SK-N-MC (cell line): ENCODE results near the gene ARIH2.

Source experiments
- DNase-seq: peaks from one replicate; pipeline ENCODE4 v3.0.0-alpha.2; 2011; ENCODE audit warnings: low read depth, low spot score
- H3K27ac ChIP-seq: fragments of 200-600 bp; sonication (generic); 2 replicates; pipeline ENCODE4 v1.5.1; 2016; ENCODE audit warnings: mixed run types
- H3K36me3 ChIP-seq: fragments of 200-600 bp; sonication (generic); 2 replicates; pipeline ENCODE4 v1.6.1; 2017; ENCODE audit warnings: antibody characterized with exemption, low read length, mixed read lengths; ENCODE audit not compliant: insufficient read depth
- H3K4me3 ChIP-seq: fragments of 200-600 bp; sonication (generic); 2 replicates; pipeline ENCODE4 v1.5.1; 2016
- H3K9ac ChIP-seq: fragments of 200-600 bp; sonication (generic); 2 replicates; pipeline ENCODE4 v1.8.0; 2017; ENCODE audit warnings: mixed run types, mixed read lengths; ENCODE audit not compliant: insufficient read length
- H3K9me3 ChIP-seq: fragments of 200-600 bp; sonication (generic); 2 replicates; pipeline ENCODE4 v1.6.1; 2017; ENCODE audit warnings: low read depth, mild to moderate bottlenecking, antibody characterized with exemption, low read length, moderate library complexity, mixed read lengths
- EZH2 ChIP-seq: fragments of 200-600 bp; sonication (generic); IDR thresholded peaks from one replicate; pipeline ENCODE4 v1.6.1; 2017; ENCODE audit warnings: antibody characterized with exemption
- FOXP2 ChIP-seq: optimal IDR thresholded peaks from 2 replicates; pipeline ENCODE3; 2011; ENCODE audit warnings: mild to moderate bottlenecking, moderate library complexity; ENCODE audit not compliant: insufficient read depth; ENCODE audit errors: extremely low read length, control extremely low read depth
- POLR2AphosphoS5 ChIP-seq: IDR thresholded peaks from 2 replicates; pipeline ENCODE4 v1.6.1; 2012; ENCODE audit warnings: mild to moderate bottlenecking, low read depth, low read length, borderline replicate concordance

ARIH2 gene

DNA sequence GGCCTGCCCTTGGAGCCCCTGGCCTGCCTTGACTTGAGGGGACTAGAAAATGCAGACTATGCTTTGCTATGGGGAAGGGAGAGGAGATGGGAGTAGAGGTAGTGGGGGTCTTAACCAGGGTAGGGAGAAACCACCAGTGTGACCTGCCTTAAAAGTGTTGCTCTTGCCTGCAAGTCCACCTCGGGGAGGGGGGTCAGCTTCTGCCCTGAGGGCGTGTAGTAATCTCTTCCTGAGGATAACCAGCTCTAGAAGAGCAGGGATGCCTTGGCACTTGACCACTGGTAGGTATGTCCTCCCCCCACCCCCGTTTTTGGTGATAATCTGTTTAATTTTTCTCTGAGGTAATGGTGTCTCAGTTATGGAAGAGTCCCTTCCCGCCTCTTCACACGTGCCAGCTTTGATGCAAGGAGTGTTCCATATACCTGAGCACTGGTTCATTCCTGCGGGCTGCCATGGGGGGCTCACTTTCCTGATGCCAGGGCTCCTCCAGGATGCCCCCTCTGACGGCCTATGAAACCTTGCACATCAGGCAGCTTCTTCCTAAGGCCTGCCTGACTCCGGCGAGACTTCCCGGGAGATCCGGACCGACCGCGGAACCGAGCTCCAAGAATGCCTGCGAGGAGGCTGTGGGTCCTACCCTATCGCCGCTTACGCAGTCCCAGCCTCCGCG, 70.6 kb downstream of the ARIH2 start:
- peak; percentile 32; the same call in 1 of the 2 replicates for TF ChIP-seq POLR2AphosphoS5
- no peak for TF ChIP-seq FOXP2
- no peak for DNase-seq
- no peaks in the 10 kb centered on the region for H3K36me3 ChIP-seq
- H3K4me3 ChIP-seq: peak overlapping the region; percentile 30; the same call in 1 of the 2 replicates
- H3K9ac ChIP-seq: no peak overlapping the region
- H3K9me3 ChIP-seq: no peaks in the 10 kb centered on the region
- H3K27ac ChIP-seq: no peak overlapping the region

DNA sequence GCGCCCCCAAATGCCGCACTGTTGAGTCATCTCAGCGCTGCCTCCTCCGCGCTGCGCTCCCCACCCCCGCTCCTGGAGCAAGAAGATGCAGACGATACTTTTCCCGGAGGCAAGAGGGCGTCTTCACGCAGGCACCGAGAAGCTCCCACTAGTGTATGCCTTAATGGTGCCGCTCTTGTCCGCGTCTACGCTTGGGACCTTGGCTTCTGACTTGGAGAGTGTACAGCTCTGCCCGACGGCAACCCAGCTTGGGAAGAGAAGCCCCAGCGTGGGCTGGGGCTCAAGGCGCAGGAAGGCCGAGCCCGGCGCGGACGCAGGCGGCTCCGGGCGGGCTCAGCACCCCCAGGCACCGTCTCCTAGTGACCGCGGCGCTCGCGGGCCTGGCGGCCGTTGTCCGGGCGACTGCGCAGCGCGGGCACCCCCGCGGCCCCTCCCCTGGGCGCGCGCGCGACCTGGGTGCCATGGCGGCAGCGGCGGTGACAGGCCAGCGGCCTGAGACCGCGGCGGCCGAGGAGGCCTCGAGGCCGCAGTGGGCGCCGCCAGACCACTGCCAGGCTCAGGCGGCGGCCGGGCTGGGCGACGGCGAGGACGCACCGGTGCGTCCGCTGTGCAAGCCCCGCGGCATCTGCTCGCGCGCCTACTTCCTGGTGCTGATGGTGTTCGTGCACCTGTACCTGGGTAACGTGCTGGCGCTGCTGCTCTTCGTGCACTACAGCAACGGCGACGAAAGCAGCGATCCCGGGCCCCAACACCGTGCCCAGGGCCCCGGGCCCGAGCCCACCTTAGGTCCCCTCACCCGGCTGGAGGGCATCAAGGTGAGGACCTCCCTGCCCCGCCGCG, 71.4 kb downstream of the ARIH2 start, which contains the start of gene P4HTM:
P4HTM (plus strand) TSS at position 446 of the 840 bp plus-strand sequence; CDS start at position 462, 16 bp downstream.
- TF ChIP-seq FOXP2 (no peak), POLR2AphosphoS5 (no peak), EZH2 (no peak)
- no peak for DNase-seq
- no peaks in the 10 kb centered on the region for H3K9me3 ChIP-seq

DNA sequence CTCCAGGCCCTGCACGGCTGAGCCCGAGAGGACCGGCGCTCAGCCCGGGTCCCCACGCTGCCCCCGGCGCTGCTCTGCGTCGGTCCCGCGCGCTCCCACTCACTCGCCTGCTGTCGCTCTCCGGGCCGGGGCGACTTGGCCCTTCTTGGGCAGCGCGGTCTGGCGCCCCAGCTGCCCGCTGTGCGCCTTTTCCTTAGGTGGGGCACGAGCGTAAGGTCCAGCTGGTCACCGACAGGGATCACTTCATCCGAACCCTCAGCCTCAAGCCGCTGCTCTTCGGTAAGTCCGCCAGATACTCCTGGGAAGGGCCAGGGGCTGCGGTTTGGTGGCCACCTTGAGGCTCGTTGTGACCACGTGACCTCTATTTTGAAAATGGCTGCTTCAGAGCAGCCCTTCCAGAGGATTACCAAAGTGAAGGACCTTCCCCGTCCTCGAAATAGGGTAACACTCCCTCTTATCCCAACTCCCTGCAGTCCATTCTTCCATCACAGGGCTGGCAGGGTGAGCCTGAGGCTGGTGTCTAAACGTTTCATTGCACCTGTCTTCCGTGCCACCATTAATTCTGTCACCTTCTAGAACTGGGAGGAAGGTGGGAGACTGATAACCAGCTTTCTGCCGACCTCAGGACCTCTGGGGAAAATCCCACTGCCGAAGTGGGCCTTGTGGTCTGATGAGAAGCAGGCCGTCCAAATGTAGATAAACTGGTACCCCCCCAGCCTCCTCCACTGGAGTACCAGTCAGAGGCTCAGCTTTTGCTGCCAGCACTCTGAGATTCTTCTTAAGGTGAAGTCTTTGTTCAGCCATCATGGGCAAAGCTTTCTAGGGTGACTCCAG, 72.2 kb downstream of the ARIH2 start:
- Histone ChIP-seq H3K27ac (no peak overlapping the region), H3K36me3 (no peaks in the 10 kb centered on the region), H3K9ac (no peak overlapping the region), H3K9me3 (no peaks in the 10 kb centered on the region), H3K4me3 (no peak overlapping the region)
- TF ChIP-seq EZH2 (no peak), FOXP2 (no peak), POLR2AphosphoS5 (no peak)
- no peak for DNase-seq

More for the DNA sequence above, 71.4 kb downstream of the ARIH2 start, which contains the start of gene P4HTM:
- Histone ChIP-seq H3K27ac (no peak within 1 kb of the TSS), H3K4me3 (peak within 1 kb of the TSS; percentile 30; the same call in 1 of the 2 replicates), H3K9ac (no peak within 1 kb of the TSS), H3K36me3 (no peaks in the 10 kb centered on the region)

DNA sequence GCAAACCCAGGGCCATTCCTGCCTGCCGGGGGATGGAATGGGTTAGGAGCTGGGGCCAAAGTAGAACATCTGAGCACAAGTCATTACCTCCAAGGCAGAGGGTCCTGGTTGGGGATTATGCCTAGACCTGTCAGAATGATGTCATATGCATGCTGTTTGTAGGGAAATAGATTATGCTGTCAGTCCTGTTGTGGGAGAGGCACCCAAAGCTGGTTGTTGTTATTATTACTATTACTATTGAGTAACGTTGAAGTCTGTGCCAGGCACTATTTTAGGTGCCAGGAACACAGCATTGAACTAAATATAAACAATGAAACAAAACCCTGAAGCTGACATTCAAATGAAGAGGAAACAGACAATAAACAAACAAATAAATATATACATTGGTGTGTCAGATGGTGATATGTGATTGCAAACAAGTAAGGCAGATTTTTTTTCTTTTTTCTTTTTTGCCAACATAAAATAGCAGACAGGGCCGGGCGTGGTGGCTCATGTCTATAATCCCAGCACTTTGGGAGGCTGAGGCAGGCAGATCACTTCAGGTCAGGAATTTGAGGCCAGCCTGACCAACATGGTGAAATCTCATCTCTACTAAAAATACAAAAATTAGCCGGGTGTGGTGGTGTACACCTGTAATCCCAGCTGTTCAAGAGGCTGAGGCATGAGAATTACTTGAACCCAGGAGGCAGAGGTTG, 73.4 kb downstream of the ARIH2 start:
- no peaks in the 10 kb centered on the region for H3K36me3 ChIP-seq
- H3K9me3 ChIP-seq: no peaks in the 10 kb centered on the region
- DNase-seq: no peak
- H3K4me3 ChIP-seq: no peak overlapping the region
- H3K9ac ChIP-seq: no peak overlapping the region
- no peak for TF ChIP-seq FOXP2
- TF ChIP-seq POLR2AphosphoS5: no peak
- no peak for TF ChIP-seq EZH2
- no peak overlapping the region for H3K27ac ChIP-seq

DNA sequence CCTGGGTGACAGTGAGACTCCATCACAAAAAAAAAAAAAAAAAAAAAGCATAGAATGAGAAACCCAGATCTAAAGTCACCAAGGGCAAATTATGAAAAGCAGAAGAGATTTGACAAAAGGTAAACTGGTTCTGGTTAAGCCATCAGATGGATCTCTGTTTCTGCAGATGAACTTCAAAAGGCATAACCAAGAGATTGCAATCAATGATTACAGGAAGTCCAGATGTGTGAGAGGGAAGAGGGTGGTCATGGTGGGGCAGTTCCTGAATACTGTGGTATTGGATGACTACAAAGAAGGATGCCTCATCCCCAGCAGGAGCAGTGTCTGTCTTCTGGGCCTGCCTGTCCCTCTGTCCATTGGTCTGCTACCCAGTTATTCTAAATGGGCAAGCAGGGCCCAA, 75.2 kb downstream of the ARIH2 start:
- no peaks in the 10 kb centered on the region for H3K9me3 ChIP-seq
- no peak for DNase-seq
- H3K9ac ChIP-seq: no peak overlapping the region
- no peak overlapping the region for H3K4me3 ChIP-seq
- no peaks in the 10 kb centered on the region for H3K36me3 ChIP-seq
- no peak overlapping the region for H3K27ac ChIP-seq
- TF ChIP-seq FOXP2: no peak
- no peak for TF ChIP-seq POLR2AphosphoS5
- no peak for TF ChIP-seq EZH2

DNA sequence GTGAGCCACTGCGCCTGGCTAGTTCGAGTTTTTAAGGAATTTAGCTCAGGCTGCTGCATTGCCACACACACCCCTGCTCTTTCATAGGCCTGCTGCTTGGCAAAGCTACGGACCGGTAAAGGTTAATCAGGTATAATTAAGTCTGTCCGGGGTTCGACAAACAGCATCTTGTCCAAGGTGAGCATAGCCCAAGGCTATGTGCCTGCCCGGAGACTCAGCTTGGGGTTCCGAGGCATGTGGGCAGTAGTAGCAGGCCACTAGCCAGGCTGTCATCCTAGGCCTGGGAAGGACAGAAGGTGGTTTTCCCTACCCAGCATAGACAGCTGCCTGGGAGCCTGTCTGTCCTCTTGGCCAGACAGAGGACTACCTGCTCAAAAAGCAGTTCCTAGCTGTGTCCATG, 78.0 kb downstream of the ARIH2 start:
- Histone ChIP-seq H3K36me3 (no peaks in the 10 kb centered on the region), H3K27ac (no peak overlapping the region), H3K9me3 (no peaks in the 10 kb centered on the region), H3K9ac (no peak overlapping the region), H3K4me3 (no peak overlapping the region)
- no peak for TF ChIP-seq POLR2AphosphoS5
- no peak for TF ChIP-seq EZH2
- no peak for TF ChIP-seq FOXP2
- DNase-seq: no peak

DNA sequence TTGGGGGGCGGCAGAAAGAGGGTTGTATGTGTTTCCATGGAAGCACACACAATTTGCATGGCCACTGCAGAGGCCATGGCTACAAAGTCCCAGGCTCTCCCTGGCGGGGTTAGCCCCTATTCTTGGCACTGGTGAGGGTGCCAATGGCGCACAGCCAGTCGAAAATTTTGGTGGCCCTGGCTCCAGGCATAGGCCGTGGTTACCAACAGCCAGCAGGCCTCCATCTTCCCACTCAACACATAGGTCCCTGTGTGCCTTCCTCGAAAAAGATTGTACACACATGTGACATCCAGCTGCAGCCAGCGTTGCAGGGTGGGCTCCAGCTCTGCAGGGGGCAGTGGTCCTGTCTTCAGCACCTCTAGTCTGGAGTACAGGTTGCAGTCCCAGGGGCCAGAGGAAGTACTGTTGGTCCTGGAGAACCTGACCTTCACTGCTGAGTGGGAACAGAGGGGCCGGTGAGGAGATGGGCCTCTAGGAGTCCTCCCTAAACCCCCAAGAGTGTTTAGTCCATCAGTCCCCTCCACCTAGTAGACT, 78.5 kb downstream of the ARIH2 start:
- H3K9ac ChIP-seq: no peak overlapping the region
- H3K4me3 ChIP-seq: no peak overlapping the region
- no peak overlapping the region for H3K27ac ChIP-seq
- no peaks in the 10 kb centered on the region for H3K9me3 ChIP-seq
- H3K36me3 ChIP-seq: no peaks in the 10 kb centered on the region
- DNase-seq: no peak
- no peak for TF ChIP-seq FOXP2
- no peak for TF ChIP-seq EZH2
- no peak for TF ChIP-seq POLR2AphosphoS5
